HCT116 (cell line): ENCODE measurements around the gene SLC25A36. TPM values are rescaled to one million over a fixed set of nuclear protein-coding genes. Genes with fewer than 3 reads are reported as not detected.
"Not testable (repeated sequence)": the region's sequence is repeated elsewhere in the genome, so short reads cannot be mapped to it uniquely, and the experiment has no call there.

Experiments
- ATAC-seq: fragments of 200-7000 bp; cut with Tn5 transposase; 2 replicates; pipeline ENCODE4 v1.9.1; 2020; ENCODE audit warnings: mild to moderate bottlenecking, moderate library complexity
- BruUV-seq: library from RNA; stranded (reverse); fragments of 400-500 nt; replicated peaks from 2 replicates; lab custom pipeline; 2021; lab: Mats Ljungman, UMichigan
- CTCF ChIA-PET: fragments of 300-600 bp; sonication (Branson Sonifier 250); formaldehyde crosslinking; loops from one replicate; lab custom pipeline; 2021; ENCODE audit warnings: antibody characterized with exemption; lab: Charles Lee
- POLR2A ChIA-PET: fragments of 300-600, 350-600 bp; sonication (Branson Sonifier 250); formaldehyde crosslinking; loops from one replicate; lab custom pipeline; 2021; ENCODE audit warnings: antibody characterized with exemption; lab: Charles Lee
- RAD21 ChIA-PET, 2 experiments: fragments of 300-600 bp; sonication (Branson Sonifier 250); formaldehyde crosslinking; loops; one replicate each; lab custom pipeline; 2023; ENCODE audit warnings: low total read pairs in 2 of 2; ENCODE audit not compliant: uncharacterized antibody in 2 of 2, unreplicated experiment in 2 of 2, low non-redundant PET in 1 of 2; lab: Charles Lee
- DNase-seq: peaks from one replicate; pipeline ENCODE4 v3.0.0-alpha.2; 2010; ENCODE audit warnings: low read depth, low spot score
- H2AFZ ChIP-seq: fragments of 200-600 bp; shearing (Covaris generic), sonication (generic); 2 replicates; pipeline ENCODE4 v1.6.1; 2017; ENCODE audit warnings: low read depth, mixed run types, mixed read lengths, antibody characterized with exemption, low read length; ENCODE audit not compliant: poor library complexity, severe bottlenecking
- H3K27ac ChIP-seq: 2 replicates; pipeline ENCODE4 v1.5.1; 2012; ENCODE audit warnings: low read depth, low read length
- H3K27me3 ChIP-seq: fragments of 200-600 bp; sonication (generic); 2 replicates; pipeline ENCODE4 v1.6.1; 2016; ENCODE audit warnings: mixed run types, low read length, mixed read lengths; ENCODE audit not compliant: insufficient read depth
- H3K36me3 ChIP-seq, 2 experiments: fragments of 200-500 bp in 1 of 2; fragments of 200-600 bp in 1 of 2; sonication (Bioruptor generic) in 1 of 2; sonication (generic) in 1 of 2; 2 replicates each; pipeline versions ENCODE4 v1.5.1 to v1.6.1; 2014 to 2016; ENCODE audit warnings: low read length in 2 of 2, inconsistent platforms in 1 of 2, mixed read lengths in 1 of 2, mixed run types in 1 of 2; ENCODE audit not compliant: insufficient read depth in 2 of 2, control insufficient read depth in 1 of 2
- H3K4me1 ChIP-seq, 2 experiments: fragments of 200-600 bp in 1 of 2; sonication (generic) in 1 of 2; 2 replicates each; pipeline versions ENCODE4 v1.5.1 to v1.6.1; 2012 to 2017; ENCODE audit warnings: low read length in 2 of 2, inconsistent platforms in 1 of 2, mild to moderate bottlenecking in 1 of 2, mixed read lengths in 1 of 2, mixed run types in 1 of 2, moderate library complexity in 1 of 2; ENCODE audit not compliant: insufficient read depth in 2 of 2, control insufficient read depth in 1 of 2
- H3K4me2 ChIP-seq: fragments of 200-600 bp; sonication (generic); 2 replicates; pipeline ENCODE4 v1.6.1; 2017; ENCODE audit warnings: mixed run types, low read length, mixed read lengths
- H3K4me3 ChIP-seq, 2 experiments: fragments of 200-600 bp in 1 of 2; sonication (generic) in 1 of 2; replicated peaks in 1 of 2; 2 replicates each; pipeline ENCODE4 v1.5.1; 2011 to 2016; ENCODE audit warnings: low read length in 2 of 2, control low read depth in 1 of 2, low read depth in 1 of 2, mild to moderate bottlenecking in 1 of 2, mixed read lengths in 1 of 2, mixed run types in 1 of 2
- H3K79me2 ChIP-seq: fragments of 200-600 bp; sonication (generic); 2 replicates; pipeline ENCODE4 v1.6.1; 2017; ENCODE audit warnings: mild to moderate bottlenecking, mixed run types, low read length, moderate library complexity, mixed read lengths; ENCODE audit not compliant: insufficient read depth
- H3K9ac ChIP-seq: fragments of 200-600 bp; sonication (generic); 2 replicates; pipeline ENCODE4 v1.6.1; 2016; ENCODE audit warnings: low read length, mixed read lengths
- H3K9me2 ChIP-seq: fragments of 200-600 bp; sonication (generic), shearing (Covaris generic); 2 replicates; pipeline ENCODE4 v1.6.1; 2017; ENCODE audit warnings: mixed run types, mild to moderate bottlenecking, moderate library complexity; ENCODE audit not compliant: insufficient read depth
- H3K9me3 ChIP-seq, 2 experiments: fragments of 200-500 bp in 1 of 2; fragments of 200-600 bp in 1 of 2; sonication (Bioruptor generic) in 1 of 2; sonication (generic) in 1 of 2; 2 replicates each; pipeline ENCODE4 v1.6.1; 2014 to 2017; ENCODE audit warnings: low read length in 2 of 2, mixed read lengths in 2 of 2, inconsistent platforms in 1 of 2, low read depth in 1 of 2, mild to moderate bottlenecking in 1 of 2, mixed run types in 1 of 2, moderate library complexity in 1 of 2; ENCODE audit not compliant: control insufficient read depth in 1 of 2, insufficient read depth in 1 of 2
- H4K20me1 ChIP-seq: fragments of 200-600 bp; sonication (generic), shearing (Covaris generic); 2 replicates; pipeline ENCODE4 v1.6.1; 2017; ENCODE audit warnings: mixed run types, mild to moderate bottlenecking, moderate library complexity; ENCODE audit not compliant: insufficient read depth
- ELF1 ChIP-seq: IDR thresholded peaks from 2 replicates; pipeline ENCODE4 v1.6.1; 2012; ENCODE audit warnings: low read depth, borderline replicate concordance
- POLR2A ChIP-seq: IDR thresholded peaks from 2 replicates; pipeline ENCODE4 v1.7.0; 2011; ENCODE audit warnings: borderline replicate concordance; ENCODE audit not compliant: insufficient read depth, insufficient read length; ENCODE audit errors: extremely low read depth
- REST ChIP-seq: IDR thresholded peaks from 2 replicates; pipeline ENCODE4 v1.6.1; 2012; ENCODE audit warnings: low read depth
- SP1 ChIP-seq: IDR thresholded peaks from 2 replicates; pipeline ENCODE4 v1.6.1; 2012; ENCODE audit warnings: low read depth
- TCF7L2 ChIP-seq: IDR thresholded peaks from 2 replicates; pipeline ENCODE4 v1.7.0; 2011; ENCODE audit warnings: borderline replicate concordance, inconsistent platforms; ENCODE audit not compliant: insufficient read depth, insufficient read length; ENCODE audit errors: extremely low read depth
- ZFX ChIP-seq: fragments of 450-650 bp; IDR thresholded peaks from 2 replicates; pipeline ENCODE4 v1.6.1; 2017
- intact Hi-C: fragments of 100-400 bp; cut with micrococcal nuclease; formaldehyde crosslinking; loops from 2 replicates; pipeline ENCODE4 v1.10.0; 2022
- total RNA-seq: library from RNA; stranded (reverse); gene quantifications from one replicate; pipeline ENCODE4 v1.2.1, GENCODE V29; 2021; ENCODE audit not compliant: unreplicated experiment

The SLC25A36 gene
- total RNA-seq, 1 experiment from 2014 or later = 81.2 TPM

GRCh38 chr3:140994316-140994715 lies 52.7 kb downstream of the SLC25A36 start:
- H4K20me1 ChIP-seq = no peaks in the 10 kb centered on the region
- no TSS peak for BruUV-seq
- ChIA-PET POLR2A (no interaction called here), CTCF (no interaction called here), RAD21 (no interaction called here)
- intact Hi-C loops = no loop called here
- no peak for ATAC-seq
- H3K4me2 ChIP-seq = no peak overlapping the region
- H3K4me1 ChIP-seq = no peaks in the 10 kb centered on the region
- no peak overlapping the region for H3K9ac ChIP-seq
- H2AFZ ChIP-seq = no peak overlapping the region
- no peaks in the 10 kb centered on the region for H3K9me3 ChIP-seq
- no peak overlapping the region for H3K4me3 ChIP-seq
- no peaks in the 10 kb centered on the region for H3K36me3 ChIP-seq
- TF ChIP-seq ELF1 = no peak
- TF ChIP-seq TCF7L2 = no peak
- TF ChIP-seq REST = no peak
- no peak for TF ChIP-seq ZFX
- no peak for TF ChIP-seq POLR2A
- TF ChIP-seq SP1 = no peak
- TF ChIP-seq, all 23 proteins: peak for 0
- Histone ChIP-seq H3K9me2 (0 out of 2 replicates have a peak, but pooled peaks cover 3% of the 10 kb centered on the region), H3K79me2 (no peaks in the 10 kb centered on the region), H3K27me3 (no peaks in the 10 kb centered on the region), H3K27ac (no peak overlapping the region)
- DNase-seq = no peak

- CTCF ChIA-PET, DNase-seq, H3K36me3 ChIP-seq, ATAC-seq, H3K9me3 ChIP-seq, H3K27me3 ChIP-seq, intact Hi-C loops, BruUV-seq, H3K9ac ChIP-seq, POLR2A ChIA-PET, H3K4me3 ChIP-seq, H2AFZ ChIP-seq, H4K20me1 ChIP-seq, H3K9me2 ChIP-seq, RAD21 ChIA-PET, H3K4me1 ChIP-seq, H3K4me2 ChIP-seq, H3K79me2 ChIP-seq, H3K27ac ChIP-seq: not testable (repeated sequence)
Measured at GRCh38 chr3:140994861-140995260, 53.2 kb downstream of the SLC25A36 start.
